Thyroid gland (tissue), 4 donors: ENCODE results near the gene SLC25A17. TPM values are rescaled to one million over a fixed set of nuclear protein-coding genes. Genes with fewer than 3 reads are reported as not detected.
"Not testable (repeated sequence)": the region's sequence is repeated elsewhere in the genome, so short reads cannot be mapped to it uniquely, and the experiment has no call there.

Source experiments
- DNase-seq, 2 donors: peaks; one replicate each; pipeline ENCODE4 v3.0.0-alpha.2; 2019
- H3K27ac ChIP-seq, 3 donors: fragments of 200-600 bp; sonication (generic); 1 replicate in 2 of 3; 2 replicates in 1 of 3; pipeline ENCODE4 v1.5.1; 2016 to 2019; ENCODE audit warnings: mild to moderate bottlenecking in 1 of 3, moderate library complexity in 1 of 3
- H3K27me3 ChIP-seq: fragments of 200-600 bp; sonication (generic); one replicate; pipeline ENCODE4 v1.5.1; 2019
- H3K36me3 ChIP-seq, 2 donors: fragments of 200-600 bp; sonication (generic); one replicate each; pipeline ENCODE4 v1.5.1; 2016 to 2019
- H3K4me1 ChIP-seq, 2 donors: fragments of 200-600 bp; sonication (generic); one replicate each; pipeline ENCODE4 v1.5.1; 2017 to 2019
- H3K4me3 ChIP-seq, 3 donors: fragments of 200-600 bp; sonication (generic); replicated peaks in 1 of 3; 1 replicate in 2 of 3; 2 replicates in 1 of 3; pipeline ENCODE4 v1.5.1; 2016; ENCODE audit warnings: mild to moderate bottlenecking in 1 of 3
- H3K9me3 ChIP-seq: fragments of 200-600 bp; sonication (generic); one replicate; pipeline ENCODE4 v1.5.1; 2017
- POLR2A ChIP-seq, 2 donors: fragments of 450-650 bp; IDR thresholded peaks; one replicate each; pipeline ENCODE4 v1.6.1; 2017; ENCODE audit warnings: antibody characterized with exemption in 2 of 2, mild to moderate bottlenecking in 2 of 2, moderate library complexity in 1 of 2
- WGBS, 2 donors: methylation state at CpG; one replicate each; pipeline ENCODE4 v1.1.5; 2017; 5-methylcytosine and 5-hydroxymethylcytosine counted together
- intact Hi-C: fragments of 100-400 bp; cut with DNase I; formaldehyde crosslinking; loops from one replicate; pipeline ENCODE4 v1.15.1; 2023
- total RNA-seq, 4 donors: library from RNA; depleted of rRNA; stranded (reverse); fragments of >200 nt; gene quantifications; one replicate each; pipeline ENCODE4 v1.2.3, GENCODE V29; 2016
- TF ChIP-seq, protein P1 (sequence below), 6 experiments: fragments of 200-600 bp in 3 of 6; fragments of 450-650 bp in 3 of 6; sonication (generic) in 3 of 6; IDR thresholded peaks; one replicate each; pipeline ENCODE4 v1.5.1; 2016 to 2019; ENCODE audit warnings: antibody characterized with exemption in 6 of 6, mild to moderate bottlenecking in 2 of 6, inconsistent platforms in 1 of 6, moderate library complexity in 1 of 6

The SLC25A17 gene
- total RNA-seq, 4 donors from 2014 or later, result 15.5 to 25.0 (median 20.9) TPM

DNA sequence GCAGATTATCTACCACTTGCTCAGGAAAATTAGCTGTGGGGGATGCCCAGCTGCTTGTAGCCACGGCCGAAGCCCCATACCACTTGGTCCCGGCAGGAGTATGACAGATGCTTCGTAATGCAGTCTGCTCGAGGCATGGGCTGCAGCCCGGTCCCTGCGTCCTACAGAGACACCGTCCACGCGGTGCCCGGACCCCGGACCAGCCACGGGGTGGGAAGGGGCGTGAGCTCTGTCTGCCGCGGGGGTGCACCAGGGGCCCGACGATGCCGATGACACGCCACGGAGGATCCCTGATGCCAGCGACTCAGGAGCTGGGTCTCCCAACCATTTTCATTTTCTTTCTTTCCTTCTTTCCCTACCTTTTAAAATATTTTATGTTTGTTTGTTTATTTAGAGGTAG is 30.0 kb downstream of the SLC25A17 start:
- Histone ChIP-seq H3K36me3 (no peaks in the 10 kb centered on the region), H3K27me3 (no peaks in the 10 kb centered on the region), H3K9me3 (no peaks in the 10 kb centered on the region), H3K4me3 (no peak overlapping the region), H3K4me1 (no peaks in the 10 kb centered on the region), H3K27ac (no peak overlapping the region)
- DNase-seq, result no peak
- intact Hi-C loops, result no loop called here
- TF ChIP-seq POLR2A (IDR thresholded peaks at IDR 0.05), result no peak
- TF ChIP-seq, protein P1, sequence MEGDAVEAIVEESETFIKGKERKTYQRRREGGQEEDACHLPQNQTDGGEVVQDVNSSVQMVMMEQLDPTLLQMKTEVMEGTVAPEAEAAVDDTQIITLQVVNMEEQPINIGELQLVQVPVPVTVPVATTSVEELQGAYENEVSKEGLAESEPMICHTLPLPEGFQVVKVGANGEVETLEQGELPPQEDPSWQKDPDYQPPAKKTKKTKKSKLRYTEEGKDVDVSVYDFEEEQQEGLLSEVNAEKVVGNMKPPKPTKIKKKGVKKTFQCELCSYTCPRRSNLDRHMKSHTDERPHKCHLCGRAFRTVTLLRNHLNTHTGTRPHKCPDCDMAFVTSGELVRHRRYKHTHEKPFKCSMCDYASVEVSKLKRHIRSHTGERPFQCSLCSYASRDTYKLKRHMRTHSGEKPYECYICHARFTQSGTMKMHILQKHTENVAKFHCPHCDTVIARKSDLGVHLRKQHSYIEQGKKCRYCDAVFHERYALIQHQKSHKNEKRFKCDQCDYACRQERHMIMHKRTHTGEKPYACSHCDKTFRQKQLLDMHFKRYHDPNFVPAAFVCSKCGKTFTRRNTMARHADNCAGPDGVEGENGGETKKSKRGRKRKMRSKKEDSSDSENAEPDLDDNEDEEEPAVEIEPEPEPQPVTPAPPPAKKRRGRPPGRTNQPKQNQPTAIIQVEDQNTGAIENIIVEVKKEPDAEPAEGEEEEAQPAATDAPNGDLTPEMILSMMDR (IDR thresholded peaks at IDR 0.05), result no peak
- 96 to 97% methylated on average over 22 of the region's 22 CpGs for WGBS, 2 donors

DNA sequence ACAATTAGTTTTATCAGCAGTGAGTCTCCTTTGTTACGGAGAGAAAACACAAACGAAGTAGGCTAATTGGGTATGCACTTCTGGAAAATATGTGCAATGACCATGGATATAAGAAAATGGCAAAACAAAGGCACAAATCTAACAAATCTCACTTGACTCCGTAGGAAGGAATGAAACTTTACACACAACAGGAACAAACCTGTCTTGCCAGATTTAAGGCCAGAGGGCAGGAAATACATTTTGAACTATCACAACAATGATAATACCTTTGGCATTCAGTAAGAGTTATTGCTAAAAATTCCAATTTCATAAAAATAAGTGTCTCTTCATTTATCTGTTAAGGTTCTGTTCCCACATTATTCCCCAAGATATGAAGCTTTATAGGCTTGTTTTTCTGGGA is 36.6 kb downstream of the SLC25A17 start:
- H3K36me3 ChIP-seq, result peaks cover 0 to under 1% of the 10 kb centered on the region in 2 donors

DNA sequence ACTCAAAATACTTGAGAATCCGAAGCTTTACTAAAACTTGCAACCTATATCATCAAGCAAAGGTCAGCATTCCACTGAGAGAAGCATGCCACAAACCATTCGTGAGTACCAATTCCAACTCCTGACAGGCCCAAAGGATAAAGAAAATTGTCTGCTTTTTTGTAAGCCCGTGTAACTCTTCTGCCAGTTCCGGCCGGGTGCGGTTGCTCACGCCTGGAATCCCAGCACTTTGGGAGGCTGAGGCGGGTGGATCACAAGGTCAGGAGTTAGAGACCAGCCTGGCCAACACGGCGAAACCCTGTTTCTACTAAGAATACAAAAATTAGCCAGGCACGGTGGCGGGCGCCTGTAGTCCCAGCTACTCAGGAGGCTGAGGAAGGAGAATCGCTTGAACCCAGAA is 37.4 kb downstream of the SLC25A17 start:
- H3K4me3 ChIP-seq, H3K9me3 ChIP-seq, H3K27ac ChIP-seq, H3K27me3 ChIP-seq, H3K36me3 ChIP-seq, intact Hi-C loops, DNase-seq, H3K4me1 ChIP-seq: not testable (repeated sequence)
- WGBS, 2 donors, result 93 to 95% methylated on average over 14 of the region's 14 CpGs

More for the DNA sequence above, 36.6 kb downstream of the SLC25A17 start:
- Histone ChIP-seq H3K4me1 (peaks cover 0 to 9% of the 10 kb centered on the region in 2 donors), H3K27ac (no peak overlapping the region), H3K27me3 (no peaks in the 10 kb centered on the region), H3K9me3 (no peaks in the 10 kb centered on the region), H3K4me3 (no peak overlapping the region)
- DNase-seq, result no peak
- TF ChIP-seq POLR2A (IDR thresholded peaks at IDR 0.05), result no peak
- TF ChIP-seq, protein P1 (IDR thresholded peaks at IDR 0.05), result no peak
- 81 to 89% methylated on average over 3 of the region's 3 CpGs for WGBS, 2 donors
- intact Hi-C loops, result no loop called here

DNA sequence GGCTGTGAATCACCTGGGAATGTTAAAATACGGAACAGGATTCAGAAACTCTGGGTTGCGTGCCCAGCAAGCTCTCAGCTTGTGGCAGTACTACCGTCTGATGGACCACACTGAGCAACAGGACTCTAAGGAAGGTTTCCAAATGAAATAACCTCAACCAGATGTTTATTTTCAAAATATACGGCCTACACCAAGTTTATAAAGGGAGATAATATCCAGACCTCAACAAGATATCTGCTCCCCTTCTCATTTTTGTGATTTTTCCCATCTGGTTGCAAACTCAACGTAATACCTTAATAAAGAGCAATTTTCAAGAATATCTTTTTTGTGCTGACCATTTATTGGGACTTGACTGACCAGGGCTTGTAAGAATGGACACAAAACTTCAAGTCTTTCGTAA is 49.4 kb downstream of the SLC25A17 start:
- H3K27me3 ChIP-seq, result no peaks in the 10 kb centered on the region
- no peaks in the 10 kb centered on the region for H3K9me3 ChIP-seq
- peaks cover 15 to 32% of the 10 kb centered on the region in 2 donors for H3K36me3 ChIP-seq
- H3K4me1 ChIP-seq, result no peaks in the 10 kb centered on the region
- TF ChIP-seq, protein P1 (IDR thresholded peaks at IDR 0.05), result no peak
- TF ChIP-seq POLR2A (IDR thresholded peaks at IDR 0.05), result no peak
- no peak overlapping the region for H3K27ac ChIP-seq
- WGBS, 2 donors, result 94 to 97% methylated on average over 6 of the region's 6 CpGs
- intact Hi-C loops, result no loop called here
- DNase-seq, result no peak
- H3K4me3 ChIP-seq, result no peak overlapping the region

DNA sequence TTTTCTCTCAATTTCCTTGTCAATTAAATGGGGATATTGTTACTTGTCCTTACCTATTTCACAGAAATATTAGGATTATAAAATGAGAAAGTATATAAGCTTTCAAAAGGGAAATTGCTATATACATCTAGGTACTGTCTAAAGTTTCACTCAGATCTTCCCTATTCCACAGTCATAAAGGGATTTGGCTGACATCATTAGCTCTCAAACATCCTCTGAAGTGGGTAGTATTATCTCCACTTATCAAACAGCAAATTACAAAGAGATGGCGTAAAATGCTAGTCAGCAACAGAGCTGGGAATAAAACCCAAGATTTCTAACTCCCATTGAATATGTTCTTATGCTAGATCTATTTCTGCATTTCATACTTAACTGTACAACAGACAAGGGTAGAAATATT is 50.9 kb downstream of the SLC25A17 start:
- Histone ChIP-seq H3K9me3 (no peaks in the 10 kb centered on the region), H3K4me1 (no peaks in the 10 kb centered on the region), H3K36me3 (peaks cover 15 to 24% of the 10 kb centered on the region in 2 donors), H3K27me3 (no peaks in the 10 kb centered on the region), H3K27ac (no peak overlapping the region), H3K4me3 (no peak overlapping the region)
- intact Hi-C loops, result no loop called here
- no peak for TF ChIP-seq POLR2A (IDR thresholded peaks at IDR 0.05)
- TF ChIP-seq, protein P1 (IDR thresholded peaks at IDR 0.05), result no peak
- no peak for DNase-seq
- 95 to 100% methylated on average over 1 of the region's 1 CpG for WGBS, 2 donors

DNA sequence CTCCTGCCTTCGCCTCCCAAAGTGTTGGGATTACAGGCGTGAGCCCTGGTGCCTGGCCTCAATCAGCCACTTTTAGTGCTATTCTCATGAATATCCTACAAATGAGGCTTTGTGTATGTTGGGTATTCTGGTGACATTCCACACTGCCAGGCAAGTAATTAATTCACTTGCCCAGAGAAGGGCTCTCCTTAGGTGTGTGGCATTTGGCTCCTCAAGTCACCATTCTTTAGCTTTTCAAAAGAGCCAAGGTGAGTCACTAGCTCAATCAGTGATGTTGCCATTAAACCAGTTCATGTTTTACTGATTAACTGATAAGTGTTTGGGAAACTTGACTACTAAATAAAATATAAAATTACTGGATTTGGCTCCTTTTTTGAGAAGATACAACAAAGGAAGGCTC is 52.2 kb downstream of the SLC25A17 start:
- Histone ChIP-seq H3K4me3 (no peak overlapping the region), H3K4me1 (no peaks in the 10 kb centered on the region), H3K27me3 (no peaks in the 10 kb centered on the region), H3K36me3 (peaks cover 4 to 14% of the 10 kb centered on the region in 2 donors), H3K9me3 (no peaks in the 10 kb centered on the region), H3K27ac (no peak overlapping the region)
- no peak for DNase-seq
- TF ChIP-seq, protein P1 (IDR thresholded peaks at IDR 0.05), result no peak
- no peak for TF ChIP-seq POLR2A (IDR thresholded peaks at IDR 0.05)
- intact Hi-C loops, result no loop called here
- 97 to 98% methylated on average over 2 of the region's 2 CpGs for WGBS, 2 donors
